DND-41 (cell line): ENCODE data around the gene BTN3A1.

Experiments used
- ATAC-seq: fragments of 200-7000 bp; cut with Tn5 transposase; 3 replicates; pipeline ENCODE4 v1.9.1; 2021; ENCODE audit warnings: low read depth; ENCODE audit not compliant: insufficient read depth
- DNase-seq: peaks from one replicate; pipeline ENCODE4 v3.0.0-alpha.2; 2020
- H2AFZ ChIP-seq: 2 replicates; pipeline ENCODE4 v1.6.0; 2012; ENCODE audit warnings: low read depth, low read length
- H3K27ac ChIP-seq: 2 replicates; pipeline ENCODE4 v1.5.1; 2012; ENCODE audit warnings: low read length, inconsistent platforms
- H3K27me3 ChIP-seq: fragments of 200-600 bp; sonication (generic); 2 replicates; pipeline ENCODE4 v1.6.0; 2012; ENCODE audit warnings: low read length, mild to moderate bottlenecking, inconsistent platforms; ENCODE audit not compliant: insufficient read depth, poor library complexity
- H3K36me3 ChIP-seq: 2 replicates; pipeline ENCODE4 v1.5.1; 2012; ENCODE audit warnings: low read length, inconsistent platforms; ENCODE audit not compliant: insufficient read depth
- H3K4me1 ChIP-seq: 2 replicates; pipeline ENCODE4 v1.5.1; 2012; ENCODE audit warnings: mild to moderate bottlenecking, low read length; ENCODE audit not compliant: insufficient read depth
- H3K4me2 ChIP-seq: 2 replicates; pipeline ENCODE4 v1.6.0; 2012; ENCODE audit warnings: mild to moderate bottlenecking, moderate library complexity, low read length, inconsistent platforms; ENCODE audit not compliant: insufficient read depth
- H3K4me3 ChIP-seq, 2 experiments: fragments of 200-600 bp in 1 of 2; shearing (Covaris generic) in 1 of 2; 2 replicates each; pipeline ENCODE4 v1.5.1; 2012 to 2016; ENCODE audit warnings: inconsistent platforms in 2 of 2, low read length in 2 of 2, mild to moderate bottlenecking in 2 of 2, low read depth in 1 of 2, moderate library complexity in 1 of 2
- H3K79me2 ChIP-seq: 2 replicates; pipeline ENCODE4 v1.6.0; 2012; ENCODE audit warnings: low read length, inconsistent platforms; ENCODE audit not compliant: insufficient read depth
- H3K9ac ChIP-seq: 2 replicates; pipeline ENCODE4 v1.6.0; 2012; ENCODE audit warnings: low read depth, mild to moderate bottlenecking, inconsistent platforms, low read length, moderate library complexity
- H3K9me3 ChIP-seq: 2 replicates; pipeline ENCODE4 v1.5.1; 2012; ENCODE audit warnings: low read length, moderate library complexity, mild to moderate bottlenecking, inconsistent platforms; ENCODE audit not compliant: insufficient read depth, severe bottlenecking
- H4K20me1 ChIP-seq: 2 replicates; pipeline ENCODE4 v1.6.0; 2012; ENCODE audit warnings: low read length; ENCODE audit not compliant: insufficient read depth
- EZH2 ChIP-seq: IDR thresholded peaks from 3 replicates; pipeline ENCODE4 v1.6.1; 2012; ENCODE audit warnings: borderline replicate concordance, low read depth, mild to moderate bottlenecking, moderate library complexity, low read length, inconsistent platforms; ENCODE audit not compliant: severe bottlenecking

The BTN3A1 gene

GRCh38 chr6:26464416-26465131, 62.5 kb downstream of the BTN3A1 start:
- DNase-seq = no peak
- Histone ChIP-seq H3K27me3 (no peaks in the 10 kb centered on the region), H4K20me1 (0 out of 2 replicates have a peak, but pooled peaks cover 4% of the 10 kb centered on the region), H3K79me2 (peaks cover 33% of the 10 kb centered on the region), H3K4me1 (peaks cover 20% of the 10 kb centered on the region), H2AFZ (no peak overlapping the region), H3K27ac (no peak overlapping the region), H3K9me3 (no peaks in the 10 kb centered on the region), H3K4me2 (no peak overlapping the region), H3K4me3 (no peak overlapping the region), H3K9ac (no peak overlapping the region), H3K36me3 (peaks cover 98% of the 10 kb centered on the region)
- TF ChIP-seq EZH2 = no peak
- no peak for ATAC-seq
